ENCODE data around the gene ANKS6.

ANKS6 gene

GRCh38 chr9:98747476-98747875, 48.9 kb downstream of the ANKS6 start:
- H3K4me3 Mint-ChIP-seq: no peak overlapping the region
- H3K27me3 Mint-ChIP-seq: no peaks in the 10 kb centered on the region
- no peaks in the 10 kb centered on the region for H3K4me1 Mint-ChIP-seq (ENCODE audit: low read depth)
- H3K9me3 Mint-ChIP-seq (ENCODE audit: low read depth): no peaks in the 10 kb centered on the region
- peaks cover 30% of the 10 kb centered on the region for H3K36me3 Mint-ChIP-seq
- no peak overlapping the region for H3K27ac Mint-ChIP-seq

GRCh38 chr9:98745470-98745869, 50.9 kb downstream of the ANKS6 start:
- no peaks in the 10 kb centered on the region for H3K27me3 Mint-ChIP-seq
- H3K27ac Mint-ChIP-seq: no peak overlapping the region
- H3K36me3 Mint-ChIP-seq: peaks cover 27% of the 10 kb centered on the region
- H3K4me1 Mint-ChIP-seq (ENCODE audit: low read depth): no peaks in the 10 kb centered on the region
- no peak overlapping the region for H3K4me3 Mint-ChIP-seq
- H3K9me3 Mint-ChIP-seq (ENCODE audit: low read depth): no peaks in the 10 kb centered on the region

GRCh38 chr9:98743818-98744611, 52.3 kb downstream of the ANKS6 start:
- no peaks in the 10 kb centered on the region for H3K4me1 Mint-ChIP-seq (ENCODE audit: low read depth)
- H3K27ac Mint-ChIP-seq: no peak overlapping the region
- no peaks in the 10 kb centered on the region for H3K27me3 Mint-ChIP-seq
- H3K9me3 Mint-ChIP-seq (ENCODE audit: low read depth): no peaks in the 10 kb centered on the region
- H3K4me3 Mint-ChIP-seq: no peak overlapping the region
- peaks cover 20% of the 10 kb centered on the region for H3K36me3 Mint-ChIP-seq

GRCh38 chr9:98743329-98743728, 53.0 kb downstream of the ANKS6 start:
- H3K9me3 Mint-ChIP-seq (ENCODE audit: low read depth): peaks cover 4% of the 10 kb centered on the region
- no peaks in the 10 kb centered on the region for H3K27me3 Mint-ChIP-seq
- H3K36me3 Mint-ChIP-seq: peaks cover 20% of the 10 kb centered on the region
- H3K4me3 Mint-ChIP-seq: no peak overlapping the region
- H3K27ac Mint-ChIP-seq: no peak overlapping the region
- no peaks in the 10 kb centered on the region for H3K4me1 Mint-ChIP-seq (ENCODE audit: low read depth)

- peaks cover 26% of the 10 kb centered on the region for H3K36me3 Mint-ChIP-seq
- H3K27me3 Mint-ChIP-seq: no peaks in the 10 kb centered on the region
- H3K9me3 Mint-ChIP-seq (ENCODE audit: low read depth): peaks cover 4% of the 10 kb centered on the region
- no peaks in the 10 kb centered on the region for H3K4me1 Mint-ChIP-seq (ENCODE audit: low read depth)
- no peak overlapping the region for H3K4me3 Mint-ChIP-seq
- H3K27ac Mint-ChIP-seq: no peak overlapping the region
Observed at GRCh38 chr9:98742325-98743280, 53.8 kb downstream of the ANKS6 start.

- Mint-ChIP-seq H3K4me1 (ENCODE audit: low read depth) (no peaks in the 10 kb centered on the region), H3K27me3 (no peaks in the 10 kb centered on the region), H3K27ac (no peak overlapping the region), H3K9me3 (ENCODE audit: low read depth) (peaks cover 4% of the 10 kb centered on the region), H3K36me3 (peaks cover 30% of the 10 kb centered on the region), H3K4me3 (no peak overlapping the region)
Observed at GRCh38 chr9:98740226-98740881, 56.0 kb downstream of the ANKS6 start.

GRCh38 chr9:98738741-98739140, 57.6 kb downstream of the ANKS6 start:
- no peaks in the 10 kb centered on the region for H3K4me1 Mint-ChIP-seq (ENCODE audit: low read depth)
- H3K27me3 Mint-ChIP-seq: no peaks in the 10 kb centered on the region
- no peak overlapping the region for H3K27ac Mint-ChIP-seq
- H3K4me3 Mint-ChIP-seq: no peak overlapping the region
- peaks cover 4% of the 10 kb centered on the region for H3K9me3 Mint-ChIP-seq (ENCODE audit: low read depth)
- H3K36me3 Mint-ChIP-seq: peaks cover 31% of the 10 kb centered on the region

GRCh38 chr9:98736226-98736625, 60.1 kb downstream of the ANKS6 start:
- peaks cover 4% of the 10 kb centered on the region for H3K9me3 Mint-ChIP-seq (ENCODE audit: low read depth)
- H3K36me3 Mint-ChIP-seq: peaks cover 25% of the 10 kb centered on the region
- H3K4me1 Mint-ChIP-seq (ENCODE audit: low read depth): no peaks in the 10 kb centered on the region
- no peak overlapping the region for H3K4me3 Mint-ChIP-seq
- H3K27me3 Mint-ChIP-seq: no peaks in the 10 kb centered on the region
- no peak overlapping the region for H3K27ac Mint-ChIP-seq

GRCh38 chr9:98732801-98733200, 63.6 kb downstream of the ANKS6 start:
- Mint-ChIP-seq H3K27ac (no peak overlapping the region), H3K4me1 (ENCODE audit: low read depth) (no peaks in the 10 kb centered on the region), H3K27me3 (no peaks in the 10 kb centered on the region), H3K36me3 (peaks cover 11% of the 10 kb centered on the region), H3K9me3 (ENCODE audit: low read depth) (no peaks in the 10 kb centered on the region), H3K4me3 (no peak overlapping the region)

GRCh38 chr9:98732091-98732490, 64.3 kb downstream of the ANKS6 start:
- no peaks in the 10 kb centered on the region for H3K27me3 Mint-ChIP-seq
- no peak overlapping the region for H3K27ac Mint-ChIP-seq
- peaks cover 8% of the 10 kb centered on the region for H3K36me3 Mint-ChIP-seq
- no peaks in the 10 kb centered on the region for H3K9me3 Mint-ChIP-seq (ENCODE audit: low read depth)
- H3K4me3 Mint-ChIP-seq: no peak overlapping the region
- no peaks in the 10 kb centered on the region for H3K4me1 Mint-ChIP-seq (ENCODE audit: low read depth)

- H3K27me3 Mint-ChIP-seq: no peaks in the 10 kb centered on the region
- H3K4me3 Mint-ChIP-seq: no peak overlapping the region
- H3K27ac Mint-ChIP-seq: no peak overlapping the region
- H3K4me1 Mint-ChIP-seq (ENCODE audit: low read depth): no peaks in the 10 kb centered on the region
- no peaks in the 10 kb centered on the region for H3K9me3 Mint-ChIP-seq (ENCODE audit: low read depth)
- peaks cover 5% of the 10 kb centered on the region for H3K36me3 Mint-ChIP-seq
Observed at GRCh38 chr9:98730871-98731270, 65.5 kb downstream of the ANKS6 start.

GRCh38 chr9:98728500-98728899, 67.9 kb downstream of the ANKS6 start:
- peaks cover 5% of the 10 kb centered on the region for H3K27me3 Mint-ChIP-seq
- no peak overlapping the region for H3K4me3 Mint-ChIP-seq
- H3K27ac Mint-ChIP-seq: no peak overlapping the region
- H3K9me3 Mint-ChIP-seq (ENCODE audit: low read depth): peaks cover 4% of the 10 kb centered on the region
- no peaks in the 10 kb centered on the region for H3K4me1 Mint-ChIP-seq (ENCODE audit: low read depth)
- H3K36me3 Mint-ChIP-seq: no peaks in the 10 kb centered on the region

GRCh38 chr9:98727428-98727827, 68.9 kb downstream of the ANKS6 start:
- Mint-ChIP-seq H3K4me1 (ENCODE audit: low read depth) (no peaks in the 10 kb centered on the region), H3K27ac (no peak overlapping the region), H3K36me3 (no peaks in the 10 kb centered on the region), H3K27me3 (peaks cover 12% of the 10 kb centered on the region), H3K4me3 (no peak overlapping the region), H3K9me3 (ENCODE audit: low read depth) (peaks cover 4% of the 10 kb centered on the region)

GRCh38 chr9:98726735-98727134, 69.6 kb downstream of the ANKS6 start:
- H3K4me3 Mint-ChIP-seq: no peak overlapping the region
- peaks cover 12% of the 10 kb centered on the region for H3K27me3 Mint-ChIP-seq
- no peak overlapping the region for H3K27ac Mint-ChIP-seq
- peaks cover 4% of the 10 kb centered on the region for H3K9me3 Mint-ChIP-seq (ENCODE audit: low read depth)
- H3K36me3 Mint-ChIP-seq: no peaks in the 10 kb centered on the region
- no peaks in the 10 kb centered on the region for H3K4me1 Mint-ChIP-seq (ENCODE audit: low read depth)
